Measurements from ENCODE around the gene TMEM126B. TPM values are rescaled to one million over a fixed set of nuclear protein-coding genes. Genes with fewer than 3 reads are reported as not detected.
"Not testable (repeated sequence)": the region's sequence is repeated elsewhere in the genome, so short reads cannot be mapped to it uniquely, and the experiment has no call there.

Gene TMEM126B
- polyA plus RNA-seq, 6 donors from 2014 or later, result 31.1 to 56.5 (median 45.0) TPM

DNA sequence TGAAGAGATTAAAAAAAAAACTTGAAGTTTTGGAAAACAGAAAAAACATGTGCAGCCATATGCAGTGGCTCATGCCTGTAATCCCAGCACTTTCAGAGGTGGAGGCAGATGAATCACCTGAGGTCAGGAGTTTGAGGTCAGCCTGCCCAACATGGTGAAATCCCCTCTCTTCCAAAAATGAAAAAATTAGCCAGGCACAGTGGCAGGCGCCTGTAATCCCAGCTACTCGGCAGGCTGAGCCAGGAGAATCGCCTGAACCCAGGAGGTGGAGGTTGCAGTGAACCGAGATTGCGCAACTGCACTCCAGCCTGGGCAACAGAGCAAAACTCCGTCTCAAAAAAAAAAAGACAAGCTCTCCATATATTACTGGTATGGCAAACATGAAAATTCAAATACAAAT is 8.9 kb upstream of the TMEM126B start:
- Mint-ChIP-seq H3K9me3 (no peaks in the 10 kb centered on the region), H3K27ac (no peak overlapping the region), H3K4me3 (no peak overlapping the region), H3K27me3 (peaks cover 0 to 4% (median 0%) of the 10 kb centered on the region in 3 donors), H3K36me3 (peaks cover 4 to 7% of the 10 kb centered on the region in 2 donors), H3K4me1 (peaks cover 0 to 3% (median 0%) of the 10 kb centered on the region in 3 donors)
- ATAC-seq (ENCODE audit: low read depth in 2 of 2) (no peak), DNase-seq (no peak)

DNA sequence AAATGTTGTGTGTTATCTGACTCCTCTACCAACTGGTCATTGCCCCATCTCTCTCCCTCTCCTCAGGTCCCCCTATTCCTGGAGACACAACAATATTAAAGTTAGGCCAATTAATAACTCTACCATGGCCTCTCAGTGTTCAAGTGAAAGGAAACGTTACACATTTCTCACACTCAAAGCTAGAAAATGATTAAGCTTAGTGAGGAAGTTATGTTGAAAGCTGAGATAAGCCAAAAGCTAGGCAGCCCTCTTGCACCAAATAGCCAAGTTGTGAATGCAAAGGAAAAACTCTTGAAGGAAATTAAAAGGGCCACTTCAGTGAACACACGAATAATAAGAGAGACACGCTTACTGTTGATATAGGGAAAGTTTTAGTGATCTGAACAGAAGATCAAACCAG is 8.1 kb upstream of the TMEM126B start:
- peaks cover 0 to 4% (median 0%) of the 10 kb centered on the region in 3 donors for H3K27me3 Mint-ChIP-seq
- peaks cover 4 to 7% of the 10 kb centered on the region in 2 donors for H3K36me3 Mint-ChIP-seq
- H3K4me1 Mint-ChIP-seq, result peaks cover 0 to 3% (median under 1%) of the 10 kb centered on the region in 3 donors
- H3K27ac Mint-ChIP-seq, result no peak overlapping the region
- DNase-seq, result no peak
- H3K4me3 Mint-ChIP-seq, result no peak overlapping the region
- ATAC-seq (ENCODE audit: low read depth in 2 of 2), result no peak
- no peaks in the 10 kb centered on the region for H3K9me3 Mint-ChIP-seq

DNA sequence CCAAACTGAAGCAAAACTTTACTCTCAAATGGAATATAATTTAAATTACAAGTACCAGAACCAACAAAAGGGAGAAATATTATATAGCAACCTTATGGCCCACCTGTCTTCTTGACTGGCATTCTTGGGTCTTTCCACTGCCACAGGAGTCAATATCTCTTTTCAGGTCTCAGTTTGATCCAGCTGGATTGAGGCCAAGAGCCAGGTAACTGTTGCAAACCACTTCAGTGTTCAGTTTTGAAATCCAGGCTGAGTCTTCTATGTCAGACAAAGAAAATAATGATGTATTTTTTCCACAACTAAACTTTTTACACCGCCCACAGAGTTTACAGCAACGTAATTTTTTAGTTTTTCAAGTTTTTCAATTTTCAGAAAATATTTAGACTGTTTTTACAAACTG is 1.9 kb upstream of the TMEM126B start:
- no peaks in the 10 kb centered on the region for H3K9me3 Mint-ChIP-seq
- DNase-seq, result no peak
- H3K4me3 Mint-ChIP-seq, result peak overlapping the region in 7 of 8 donors; percentile 95 to 100 (median 99)
- peaks cover 22 to 45% (median 26%) of the 10 kb centered on the region in 3 donors for H3K4me1 Mint-ChIP-seq
- no peak for ATAC-seq (ENCODE audit: low read depth in 2 of 2)
- peaks cover 2 to 9% of the 10 kb centered on the region in 2 donors for H3K36me3 Mint-ChIP-seq
- H3K27me3 Mint-ChIP-seq, result no peaks in the 10 kb centered on the region
- H3K27ac Mint-ChIP-seq, result peak overlapping the region in 2 of 6 donors; percentile 54 to 97

DNA sequence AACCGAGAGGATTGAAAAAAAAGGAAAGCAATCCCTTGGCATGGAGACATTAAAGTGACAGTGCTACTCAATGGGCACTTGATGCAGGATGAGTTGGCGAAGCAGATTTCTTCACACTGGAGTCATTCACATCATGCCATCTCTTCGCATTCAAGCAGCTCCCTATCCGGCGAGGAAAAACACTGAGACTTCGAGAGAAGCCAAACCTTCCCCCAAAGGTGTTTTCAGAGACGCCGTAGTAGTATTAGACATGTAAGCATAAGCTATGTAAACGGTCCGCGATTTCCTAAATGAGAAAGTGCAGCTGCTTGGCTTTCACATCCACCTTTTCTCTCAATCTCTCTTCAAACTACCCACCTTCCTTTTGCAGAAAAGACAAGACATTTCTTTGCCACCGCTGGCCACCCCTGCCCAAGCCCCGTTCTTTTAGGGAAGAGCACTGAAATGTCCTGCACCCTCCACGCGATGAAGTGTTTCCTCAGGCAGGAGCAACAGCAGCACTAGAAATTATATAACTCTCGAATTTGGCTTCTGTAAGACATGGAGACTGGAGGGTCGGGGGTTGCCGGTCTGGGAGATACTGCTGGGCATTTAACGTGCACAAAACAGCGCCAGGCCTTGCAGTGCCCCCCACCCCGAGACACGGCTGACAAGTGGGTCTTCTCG is 928 bp upstream of the TMEM126B start, which contains the start of gene DLG2:
Gene DLG2, minus strand, starts transcription at position 13 of the 666 bp plus-strand sequence.
- Mint-ChIP-seq H3K27ac (peak within 1 kb of the TSS; percentile 92 to 99 (median 97)), H3K4me1 (peaks cover 22 to 45% (median 26%) of the 10 kb centered on the region in 3 donors), H3K4me3 (peak within 1 kb of the TSS; percentile 95 to 100 (median 99)), H3K9me3 (no peaks in the 10 kb centered on the region), H3K36me3 (peaks cover 0 to 10% of the 10 kb centered on the region in 2 donors), H3K27me3 (no peaks in the 10 kb centered on the region)
- peak in 1 of 2 donors; percentile 1 for ATAC-seq (ENCODE audit: low read depth in 2 of 2)
- DNase-seq, result no peak

DNA sequence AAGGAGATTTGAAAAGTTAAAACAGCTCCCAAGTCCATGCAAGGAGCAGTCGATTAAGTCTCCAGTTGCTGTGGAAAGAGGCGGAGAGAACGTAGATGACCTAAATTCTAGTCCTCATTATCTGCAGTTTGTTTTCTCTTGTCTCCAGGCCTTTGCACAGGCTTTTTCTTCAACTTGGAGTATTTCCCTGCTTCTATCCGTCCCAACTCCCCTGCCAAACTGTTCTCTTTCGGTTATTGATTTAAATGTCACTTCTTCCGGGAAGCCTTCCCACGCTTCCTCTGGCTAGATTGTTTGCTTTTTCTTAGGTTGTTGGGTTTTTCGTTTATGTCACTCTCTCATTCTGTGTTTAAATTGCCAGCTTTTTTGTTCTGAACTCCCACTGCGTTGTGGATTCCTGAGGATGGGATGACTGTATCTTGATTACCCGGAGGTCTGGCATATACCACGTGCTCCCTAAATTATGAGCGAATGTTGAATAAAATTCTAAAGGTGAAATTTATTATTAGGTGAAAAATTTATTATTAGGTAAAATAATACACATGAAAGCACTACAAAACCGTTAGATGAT is 463 bp downstream of the TMEM126B start:
- H3K4me3 Mint-ChIP-seq, result peak overlapping the region; percentile 95 to 100 (median 99)
- no peaks in the 10 kb centered on the region for H3K9me3 Mint-ChIP-seq
- H3K27ac Mint-ChIP-seq, result peak overlapping the region; percentile 92 to 99 (median 97)
- peaks cover 22 to 45% (median 26%) of the 10 kb centered on the region in 3 donors for H3K4me1 Mint-ChIP-seq
- no peaks in the 10 kb centered on the region for H3K27me3 Mint-ChIP-seq
- DNase-seq (no peak), ATAC-seq (ENCODE audit: low read depth in 2 of 2) (peak; percentile 1)
- H3K36me3 Mint-ChIP-seq, result peaks cover 0 to 10% of the 10 kb centered on the region in 2 donors

DNA sequence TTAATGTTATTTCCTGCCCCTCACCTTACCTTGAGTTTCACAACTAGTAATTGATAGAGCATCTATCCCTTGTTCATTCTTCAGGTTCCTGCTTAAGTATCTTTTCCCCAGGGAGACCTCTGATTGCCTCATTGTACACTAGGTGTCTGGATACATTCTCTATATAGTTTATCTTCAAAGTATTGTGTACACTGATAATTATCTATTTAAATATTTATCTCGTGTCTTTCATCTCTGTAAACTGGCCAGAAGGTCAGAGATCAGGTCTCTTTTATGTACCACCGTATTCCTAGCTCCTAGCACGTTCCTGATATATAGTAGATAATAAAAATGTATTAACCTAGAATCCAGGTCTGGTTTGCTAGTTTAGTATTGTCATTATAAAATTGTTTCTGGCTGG is 6.4 kb downstream of the TMEM126B start:
- Mint-ChIP-seq H3K9me3 (no peaks in the 10 kb centered on the region), H3K27ac (no peak overlapping the region), H3K4me3 (no peak overlapping the region), H3K36me3 (peaks cover 7 to 20% of the 10 kb centered on the region in 2 donors), H3K4me1 (peaks cover 0 to 6% (median 0%) of the 10 kb centered on the region in 3 donors), H3K27me3 (no peaks in the 10 kb centered on the region)
- DNase-seq, result no peak
- no peak for ATAC-seq (ENCODE audit: low read depth in 2 of 2)

DNA sequence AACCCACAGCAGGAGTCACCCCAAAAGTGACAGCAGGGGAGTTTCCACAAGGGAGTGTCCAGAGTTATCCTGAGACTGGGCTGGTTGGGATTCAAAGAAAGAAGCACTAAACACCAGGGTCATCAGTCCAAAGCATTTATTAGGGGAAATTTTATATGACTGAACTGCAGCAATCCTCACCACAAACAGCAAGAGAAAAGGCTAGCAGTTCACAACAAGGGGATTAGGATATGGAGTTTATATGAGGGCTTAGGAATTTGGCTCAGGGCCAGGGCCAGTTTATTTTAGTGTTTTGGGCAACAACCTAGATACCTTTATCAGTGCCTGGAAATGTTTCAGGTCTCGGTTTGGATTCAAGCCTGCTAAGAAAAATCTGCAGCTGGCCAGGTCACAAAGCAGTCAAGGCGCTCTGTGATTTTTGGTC is 14.8 kb downstream of the TMEM126B start:
- Mint-ChIP-seq H3K27me3 (peaks cover 20 to 35% (median 33%) of the 10 kb centered on the region in 3 donors), H3K27ac (no peak overlapping the region), H3K4me1 (peaks cover 0 to 12% (median 5%) of the 10 kb centered on the region in 3 donors), H3K36me3 (no peaks in the 10 kb centered on the region), H3K4me3 (peak overlapping the region in 1 of 8 donors; percentile 16), H3K9me3 (no peaks in the 10 kb centered on the region)
- ATAC-seq (ENCODE audit: low read depth in 2 of 2) (no peak), DNase-seq (no peak)

DNA sequence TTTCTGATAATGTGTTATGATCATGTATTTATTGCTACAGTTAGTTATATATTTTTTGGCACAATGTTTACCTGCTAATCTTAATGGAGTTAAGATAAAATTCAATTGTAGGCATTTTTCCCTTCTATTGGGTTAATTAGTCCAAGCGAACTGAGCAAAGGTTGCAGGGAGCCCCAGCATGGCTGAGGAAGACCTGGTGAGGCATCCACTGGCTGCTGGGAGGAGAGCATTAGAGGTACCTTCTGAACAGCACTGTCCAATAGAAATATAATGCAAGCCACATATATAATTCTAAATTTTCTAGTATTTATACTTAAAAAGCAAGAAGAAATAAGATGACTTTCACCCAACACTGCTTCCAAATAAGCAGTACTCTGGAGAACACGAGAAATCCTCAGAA is 18.7 kb downstream of the TMEM126B start:
- Mint-ChIP-seq H3K27ac (peak overlapping the region; percentile 94 to 98 (median 96)), H3K9me3 (no peaks in the 10 kb centered on the region), H3K4me3 (peak overlapping the region; percentile 90 to 100 (median 98)), H3K36me3 (no peaks in the 10 kb centered on the region), H3K4me1 (peaks cover 10 to 30% (median 14%) of the 10 kb centered on the region in 3 donors), H3K27me3 (peaks cover 20 to 28% (median 28%) of the 10 kb centered on the region in 3 donors)
- ATAC-seq (ENCODE audit: low read depth in 2 of 2) (no peak), DNase-seq (no peak)

DNA sequence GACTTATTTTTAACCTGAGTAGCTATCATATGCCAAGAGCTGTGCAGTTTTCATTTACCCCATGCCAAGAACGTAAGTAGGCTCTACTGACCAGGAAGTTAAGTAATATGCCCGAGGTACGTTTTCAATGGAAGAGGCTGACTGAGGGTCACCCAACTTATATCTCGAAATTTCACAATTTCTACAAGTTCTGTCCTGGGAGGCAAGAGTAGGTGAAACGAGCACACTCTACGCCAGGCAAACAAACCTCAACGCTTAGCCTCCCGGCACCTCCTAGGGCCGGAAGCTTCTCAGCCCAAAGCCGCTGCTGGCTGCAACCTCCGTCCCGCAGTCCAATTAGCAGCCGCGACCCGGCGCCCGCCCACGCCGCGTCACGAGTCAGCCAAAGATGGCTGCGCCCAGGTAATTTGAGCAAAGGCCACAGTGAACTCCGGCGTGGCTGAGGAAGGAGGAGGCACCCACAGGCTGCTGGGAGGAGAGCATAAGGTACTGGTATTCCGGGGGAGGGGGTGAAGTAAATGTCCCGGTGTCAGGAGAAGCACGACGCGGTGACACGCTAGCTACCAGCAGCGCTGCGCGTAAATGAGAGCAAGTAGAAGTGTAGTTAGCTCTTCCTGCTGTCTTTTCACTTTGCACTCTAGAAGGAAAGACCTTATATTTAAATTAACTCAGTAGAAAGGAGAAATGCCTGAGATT is 19.4 kb downstream of the TMEM126B start, which contains the start of gene TMEM126A:
Gene TMEM126A, plus strand, starts transcription at position 364 of the 696 bp plus-strand sequence. CDS start 2,289 bp downstream, outside the sequence.
- peak within 1 kb of the TSS; percentile 90 to 100 (median 98) for H3K4me3 Mint-ChIP-seq
- H3K27me3 Mint-ChIP-seq, result peaks cover 16 to 23% (median 21%) of the 10 kb centered on the region in 3 donors
- no peaks in the 10 kb centered on the region for H3K36me3 Mint-ChIP-seq
- peak within 1 kb of the TSS; percentile 94 to 98 (median 96) for H3K27ac Mint-ChIP-seq
- DNase-seq (peak; percentile 87), ATAC-seq (ENCODE audit: low read depth in 2 of 2) (peak; percentile 99)
- peaks cover 10 to 35% (median 14%) of the 10 kb centered on the region in 3 donors for H3K4me1 Mint-ChIP-seq
- no peaks in the 10 kb centered on the region for H3K9me3 Mint-ChIP-seq

DNA sequence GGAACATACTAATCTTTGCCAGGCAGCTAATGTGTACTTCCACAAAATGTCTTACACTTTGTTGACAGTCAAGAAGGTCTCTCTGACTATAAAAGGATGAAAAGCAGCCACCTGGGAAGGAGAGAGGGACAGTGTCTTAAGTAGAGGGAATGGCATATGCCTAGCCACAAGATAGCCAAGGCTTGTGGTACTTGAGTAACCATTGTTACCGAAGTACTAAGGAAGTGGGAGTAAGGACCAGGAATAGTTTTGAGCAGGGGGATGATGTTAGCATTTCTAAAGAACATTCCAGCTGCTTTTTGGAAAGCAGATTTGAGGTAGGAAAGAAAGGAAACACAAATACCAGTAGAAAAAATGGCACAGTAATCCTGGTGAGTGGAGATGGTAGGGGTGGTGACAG is 22.7 kb downstream of the TMEM126B start:
- H3K36me3 Mint-ChIP-seq, result no peaks in the 10 kb centered on the region
- no peaks in the 10 kb centered on the region for H3K9me3 Mint-ChIP-seq
- no peaks in the 10 kb centered on the region for H3K27me3 Mint-ChIP-seq
- ATAC-seq (ENCODE audit: low read depth in 2 of 2), result no peak
- peaks cover 14 to 37% (median 16%) of the 10 kb centered on the region in 3 donors for H3K4me1 Mint-ChIP-seq
- H3K4me3 Mint-ChIP-seq, result peak overlapping the region in 1 of 8 donors; percentile 6
- no peak for DNase-seq
- no peak overlapping the region for H3K27ac Mint-ChIP-seq

DNA sequence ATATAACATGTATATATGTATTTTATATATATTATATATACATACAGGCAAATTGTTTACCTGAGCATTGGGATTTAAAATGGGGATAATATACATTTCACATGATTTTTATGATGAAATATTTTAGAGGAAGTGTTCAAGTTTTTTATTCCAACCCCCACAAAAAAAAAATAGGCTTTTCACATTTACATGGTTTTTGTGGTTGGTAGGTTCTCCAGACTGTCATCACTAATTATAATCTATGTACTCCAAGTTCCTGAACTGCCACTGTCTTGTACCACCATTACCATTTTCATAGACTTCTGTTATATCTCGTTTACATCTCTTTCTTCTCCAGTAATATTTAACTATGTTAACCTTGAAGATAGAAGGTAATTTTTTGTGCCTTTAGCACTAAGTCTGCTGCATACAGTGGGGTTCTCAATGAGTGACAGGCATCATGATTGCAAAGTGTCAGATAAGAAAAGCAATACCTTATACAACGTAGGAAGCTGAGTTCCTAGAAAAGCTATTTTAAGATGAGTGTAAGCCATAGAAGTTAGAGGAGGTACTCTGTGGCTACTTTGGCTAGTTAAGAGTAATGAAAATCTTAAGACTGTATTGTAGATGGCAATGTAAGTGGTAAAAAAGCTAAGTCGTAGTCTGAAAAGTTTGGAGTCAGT is 24.5 kb downstream of the TMEM126B start:
- DNase-seq, result no peak
- Mint-ChIP-seq H3K27me3 (no peaks in the 10 kb centered on the region), H3K4me3 (no peak overlapping the region), H3K9me3 (no peaks in the 10 kb centered on the region), H3K36me3 (no peaks in the 10 kb centered on the region), H3K4me1 (peaks cover 11 to 28% (median 16%) of the 10 kb centered on the region in 3 donors), H3K27ac (peak overlapping the region in 1 of 6 donors; percentile 38)
- ATAC-seq (ENCODE audit: low read depth in 2 of 2), result no peak

DNA sequence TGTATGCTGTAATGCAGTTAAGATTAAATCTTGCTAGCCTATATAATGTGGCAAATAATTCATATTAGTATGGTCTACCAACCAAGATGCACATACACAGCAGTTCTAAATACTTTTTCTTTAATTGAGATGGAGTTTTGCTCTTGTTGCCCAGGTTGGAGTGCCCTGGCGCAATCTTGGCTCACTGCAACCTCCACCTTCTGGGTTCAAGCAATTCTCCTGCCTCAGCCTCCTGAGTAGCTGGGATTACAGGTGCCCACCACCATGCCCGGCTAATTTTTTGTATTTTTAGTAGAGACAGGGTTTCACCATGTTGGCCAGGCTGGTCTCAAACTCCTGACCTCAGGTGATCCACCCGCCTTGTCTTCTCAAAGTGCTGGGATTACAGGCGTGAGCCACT is 25.9 kb downstream of the TMEM126B start:
- peaks cover 5 to 23% (median 16%) of the 10 kb centered on the region in 3 donors for H3K4me1 Mint-ChIP-seq
- H3K27ac Mint-ChIP-seq; H3K9me3 Mint-ChIP-seq; H3K36me3 Mint-ChIP-seq; DNase-seq; H3K4me3 Mint-ChIP-seq; H3K27me3 Mint-ChIP-seq; ATAC-seq (ENCODE audit: low read depth in 2 of 2): not testable (repeated sequence)

DNA sequence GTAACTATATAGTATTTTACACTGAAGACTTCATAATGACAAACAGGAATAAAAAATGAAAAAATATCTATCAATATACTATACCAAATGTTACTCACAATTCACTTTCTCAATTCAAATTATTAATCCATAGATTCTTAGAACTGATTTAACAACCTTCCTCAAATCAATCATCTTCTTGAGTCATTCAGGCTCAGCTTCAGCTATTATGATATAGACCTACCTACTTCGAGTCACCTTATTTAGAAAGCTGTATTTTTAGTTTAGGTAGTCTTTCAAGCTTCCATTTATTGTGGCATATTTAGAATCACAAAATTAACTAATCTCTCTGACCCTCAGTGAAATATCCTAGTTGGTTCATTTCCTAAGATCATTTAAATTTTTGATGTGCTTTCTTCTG is 28.4 kb downstream of the TMEM126B start:
- Mint-ChIP-seq H3K4me3 (peak overlapping the region in 1 of 8 donors; percentile 25), H3K9me3 (no peaks in the 10 kb centered on the region)

More for the DNA sequence above, 28.4 kb downstream of the TMEM126B start:
- H3K4me1 Mint-ChIP-seq, result peaks cover 14 to 36% (median 27%) of the 10 kb centered on the region in 3 donors
- H3K36me3 Mint-ChIP-seq, result peaks cover 12% of the 10 kb centered on the region in 2 donors
- H3K27me3 Mint-ChIP-seq, result no peaks in the 10 kb centered on the region
- no peak for DNase-seq
- H3K27ac Mint-ChIP-seq, result peak overlapping the region in 1 of 6 donors; percentile 7
- ATAC-seq (ENCODE audit: low read depth in 2 of 2), result no peak

All from naive B cell (primary cell).